ENCODE data around the gene RFTN1. TPM values are rescaled to one million over a fixed set of nuclear protein-coding genes. Genes with fewer than 3 reads are reported as not detected.
A peak's percentile ranks its signal among the peaks of the same experiment; 100 is the strongest.

The RFTN1 gene
- total RNA-seq, 2 experiments from 2014 or later, result 95.9 to 109 TPM

GRCh38 chr3:16467393-16467792 is 46.1 kb downstream of the RFTN1 start:
- Mint-ChIP-seq H3K27me3 (ENCODE audit: low read depth) (no peaks in the 10 kb centered on the region), H3K4me3 (peak overlapping the region; percentile 50), H3K4me1 (ENCODE audit: low read depth) (peaks cover 66% of the 10 kb centered on the region), H3K9me3 (no peaks in the 10 kb centered on the region), H3K36me3 (ENCODE audit: low read depth) (peaks cover 38% of the 10 kb centered on the region), H3K27ac (peak overlapping the region; percentile 79)
- intact Hi-C loops (cut with micrococcal nuclease), result loop anchor here (1.0 kb wide), 1 partner anchor 45 kb away; no protein-coding TSS in a partner anchor
- CTCF ChIA-PET, result no interaction called here
- DNase-seq, result peak; percentile 84

- no peak for DNase-seq
- H3K4me1 Mint-ChIP-seq (ENCODE audit: low read depth), result peaks cover 69% of the 10 kb centered on the region
- intact Hi-C loops (cut with micrococcal nuclease), result loop anchor here (1.0 kb wide), 1 partner anchor 45 kb away; no protein-coding TSS in a partner anchor
- H3K9me3 Mint-ChIP-seq, result no peaks in the 10 kb centered on the region
- peaks cover 33% of the 10 kb centered on the region for H3K36me3 Mint-ChIP-seq (ENCODE audit: low read depth)
- no peak overlapping the region for H3K4me3 Mint-ChIP-seq
- H3K27ac Mint-ChIP-seq, result peak overlapping the region; percentile 6
- H3K27me3 Mint-ChIP-seq (ENCODE audit: low read depth), result no peaks in the 10 kb centered on the region
- CTCF ChIA-PET, result no interaction called here
These were observed 46.7 kb downstream of the RFTN1 start for GRCh38 chr3:16466822-16467221.

GRCh38 chr3:16464511-16465148 is 48.9 kb downstream of the RFTN1 start:
- Mint-ChIP-seq H3K27ac (no peak overlapping the region), H3K4me3 (no peak overlapping the region), H3K27me3 (ENCODE audit: low read depth) (no peaks in the 10 kb centered on the region), H3K36me3 (ENCODE audit: low read depth) (peaks cover 27% of the 10 kb centered on the region), H3K4me1 (ENCODE audit: low read depth) (peaks cover 62% of the 10 kb centered on the region), H3K9me3 (no peaks in the 10 kb centered on the region)
- CTCF ChIA-PET, result no interaction called here
- DNase-seq, result no peak
- intact Hi-C loops (cut with micrococcal nuclease), result no loop called here

- Mint-ChIP-seq H3K27me3 (ENCODE audit: low read depth) (no peaks in the 10 kb centered on the region), H3K4me3 (no peak overlapping the region), H3K9me3 (no peaks in the 10 kb centered on the region), H3K4me1 (ENCODE audit: low read depth) (peaks cover 55% of the 10 kb centered on the region), H3K27ac (no peak overlapping the region), H3K36me3 (ENCODE audit: low read depth) (peaks cover 21% of the 10 kb centered on the region)
- CTCF ChIA-PET, result no interaction called here
- DNase-seq, result no peak
- intact Hi-C loops (cut with micrococcal nuclease), result loop anchor here (1.0 to 2.0 kb wide), 3 partner anchors 47 to 177 kb away; no protein-coding TSS in a partner anchor
These were observed 49.6 kb downstream of the RFTN1 start for GRCh38 chr3:16463914-16464313.

GRCh38 chr3:16463119-16463518 is 50.4 kb downstream of the RFTN1 start:
- intact Hi-C loops (cut with micrococcal nuclease), result loop anchor here (1.0 to 2.0 kb wide), 3 partner anchors 48 to 176 kb away; no protein-coding TSS in a partner anchor
- H3K9me3 Mint-ChIP-seq, result no peaks in the 10 kb centered on the region
- no peak for DNase-seq
- CTCF ChIA-PET, result no interaction called here
- H3K27me3 Mint-ChIP-seq (ENCODE audit: low read depth), result no peaks in the 10 kb centered on the region
- H3K36me3 Mint-ChIP-seq (ENCODE audit: low read depth), result peaks cover 23% of the 10 kb centered on the region
- peak overlapping the region; percentile 39 for H3K27ac Mint-ChIP-seq
- H3K4me3 Mint-ChIP-seq, result no peak overlapping the region
- H3K4me1 Mint-ChIP-seq (ENCODE audit: low read depth), result peaks cover 52% of the 10 kb centered on the region

GRCh38 chr3:16462679-16463078 is 50.8 kb downstream of the RFTN1 start:
- peaks cover 26% of the 10 kb centered on the region for H3K36me3 Mint-ChIP-seq (ENCODE audit: low read depth)
- H3K27ac Mint-ChIP-seq, result peak overlapping the region; percentile 39
- no peaks in the 10 kb centered on the region for H3K27me3 Mint-ChIP-seq (ENCODE audit: low read depth)
- CTCF ChIA-PET, result no interaction called here
- intact Hi-C loops (cut with micrococcal nuclease), result loop anchor here (1.0 to 2.0 kb wide), 4 partner anchors 49 to 176 kb away; no protein-coding TSS in a partner anchor
- DNase-seq, result peak; percentile 47
- peaks cover 52% of the 10 kb centered on the region for H3K4me1 Mint-ChIP-seq (ENCODE audit: low read depth)
- peak overlapping the region; percentile 26 for H3K4me3 Mint-ChIP-seq
- no peaks in the 10 kb centered on the region for H3K9me3 Mint-ChIP-seq

- Mint-ChIP-seq H3K27ac (no peak overlapping the region), H3K4me3 (no peak overlapping the region), H3K27me3 (ENCODE audit: low read depth) (no peaks in the 10 kb centered on the region), H3K4me1 (ENCODE audit: low read depth) (peaks cover 48% of the 10 kb centered on the region), H3K36me3 (ENCODE audit: low read depth) (peaks cover 16% of the 10 kb centered on the region), H3K9me3 (no peaks in the 10 kb centered on the region)
- CTCF ChIA-PET, result interaction anchor here (0.5 to 1.0 kb wide), 2 partner anchors 15 to 194 kb away, joined by 4 to 7 read pairs; no protein-coding TSS in a partner anchor
- intact Hi-C loops (cut with micrococcal nuclease), result loop anchor here (1.0 to 2.0 kb wide), 3 partner anchors 60 to 175 kb away; no protein-coding TSS in a partner anchor
- no peak for DNase-seq
These were observed 51.8 kb downstream of the RFTN1 start for GRCh38 chr3:16461463-16462245.

DNA sequence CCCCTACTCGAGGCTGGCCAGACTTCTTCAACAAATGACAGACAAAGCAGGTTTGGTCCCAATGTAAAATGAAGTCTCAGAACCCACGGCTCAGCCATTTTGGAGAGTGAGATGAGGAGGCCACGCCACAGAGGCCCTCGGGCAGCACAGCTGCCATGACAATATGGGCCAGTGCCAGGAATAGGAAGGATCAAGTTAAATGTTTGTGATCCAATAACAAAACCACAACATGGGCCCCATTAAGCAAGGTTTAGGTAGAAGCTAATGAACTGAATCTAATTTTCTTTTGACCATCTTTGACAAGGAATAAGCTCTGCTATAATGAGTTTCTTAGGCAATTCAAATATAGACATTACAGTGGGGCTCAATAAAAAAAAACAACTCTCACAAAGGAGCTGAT is 52.6 kb downstream of the RFTN1 start:
- no peak for DNase-seq
- Mint-ChIP-seq H3K27me3 (ENCODE audit: low read depth) (no peaks in the 10 kb centered on the region), H3K36me3 (ENCODE audit: low read depth) (peaks cover 14% of the 10 kb centered on the region), H3K27ac (no peak overlapping the region), H3K4me3 (no peak overlapping the region), H3K4me1 (ENCODE audit: low read depth) (peaks cover 43% of the 10 kb centered on the region), H3K9me3 (no peaks in the 10 kb centered on the region)
- CTCF ChIA-PET, result interaction anchor here (0.5 to 1.0 kb wide), 2 partner anchors 15 to 193 kb away, joined by 4 to 7 read pairs; no protein-coding TSS in a partner anchor
- intact Hi-C loops (cut with micrococcal nuclease), result no loop called here

- Mint-ChIP-seq H3K4me1 (ENCODE audit: low read depth) (peaks cover 42% of the 10 kb centered on the region), H3K27me3 (ENCODE audit: low read depth) (no peaks in the 10 kb centered on the region), H3K9me3 (no peaks in the 10 kb centered on the region), H3K27ac (no peak overlapping the region), H3K36me3 (ENCODE audit: low read depth) (peaks cover 16% of the 10 kb centered on the region), H3K4me3 (no peak overlapping the region)
- CTCF ChIA-PET, result interaction anchor here (1.0 kb wide), 1 partner anchor 16 kb away, joined by 4 read pairs; no protein-coding TSS in a partner anchor
- no peak for DNase-seq
- intact Hi-C loops (cut with micrococcal nuclease), result no loop called here
These were observed 53.2 kb downstream of the RFTN1 start for GRCh38 chr3:16460273-16460672.

DNA sequence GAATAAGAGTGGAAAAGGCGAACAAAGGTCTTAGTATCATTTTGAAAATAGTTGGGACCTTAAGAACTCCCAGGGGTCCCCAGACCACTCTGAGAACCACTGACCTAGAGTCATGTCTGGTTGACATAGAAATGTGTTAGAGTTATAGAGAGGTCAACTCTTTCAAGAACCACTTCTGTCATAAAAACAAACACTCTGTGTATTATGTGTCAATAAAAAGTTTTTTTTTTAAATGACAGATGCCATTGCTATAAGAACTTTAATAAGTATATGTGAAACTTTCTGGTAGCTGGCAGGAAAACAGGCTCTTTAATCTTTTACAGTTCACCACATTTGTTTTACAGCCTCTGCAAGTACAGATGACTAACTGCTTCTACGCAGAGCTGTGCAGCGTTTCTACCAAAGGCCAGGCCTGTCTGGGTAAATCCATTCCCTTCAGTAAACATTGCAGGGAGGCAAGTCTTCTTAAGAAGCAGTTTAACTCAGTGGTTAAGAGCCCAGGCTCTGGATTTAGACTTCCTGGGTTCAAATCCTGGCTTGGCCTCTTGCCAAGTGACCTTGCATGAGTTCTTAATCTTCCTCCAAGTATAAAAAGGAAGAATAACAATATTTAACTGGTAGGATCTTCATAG is 56.6 kb downstream of the RFTN1 start:
- H3K4me1 Mint-ChIP-seq (ENCODE audit: low read depth), result peaks cover 23% of the 10 kb centered on the region
- CTCF ChIA-PET, result no interaction called here
- H3K27ac Mint-ChIP-seq, result no peak overlapping the region
- H3K9me3 Mint-ChIP-seq, result no peaks in the 10 kb centered on the region
- intact Hi-C loops (cut with micrococcal nuclease), result no loop called here
- no peaks in the 10 kb centered on the region for H3K27me3 Mint-ChIP-seq (ENCODE audit: low read depth)
- peak; percentile 47 for DNase-seq
- H3K4me3 Mint-ChIP-seq, result no peak overlapping the region
- H3K36me3 Mint-ChIP-seq (ENCODE audit: low read depth), result peaks cover 21% of the 10 kb centered on the region

GRCh38 chr3:16455966-16456365 is 57.5 kb downstream of the RFTN1 start:
- Mint-ChIP-seq H3K36me3 (ENCODE audit: low read depth) (peaks cover 23% of the 10 kb centered on the region), H3K27me3 (ENCODE audit: low read depth) (no peaks in the 10 kb centered on the region), H3K4me3 (no peak overlapping the region), H3K27ac (no peak overlapping the region), H3K4me1 (ENCODE audit: low read depth) (peaks cover 24% of the 10 kb centered on the region), H3K9me3 (no peaks in the 10 kb centered on the region)
- CTCF ChIA-PET, result no interaction called here
- no peak for DNase-seq
- intact Hi-C loops (cut with micrococcal nuclease), result no loop called here

- Mint-ChIP-seq H3K36me3 (ENCODE audit: low read depth) (peaks cover 26% of the 10 kb centered on the region), H3K27ac (no peak overlapping the region), H3K4me1 (ENCODE audit: low read depth) (peaks cover 27% of the 10 kb centered on the region), H3K4me3 (no peak overlapping the region), H3K9me3 (no peaks in the 10 kb centered on the region), H3K27me3 (ENCODE audit: low read depth) (no peaks in the 10 kb centered on the region)
- CTCF ChIA-PET, result no interaction called here
- no peak for DNase-seq
- intact Hi-C loops (cut with micrococcal nuclease), result no loop called here
These were observed 58.5 kb downstream of the RFTN1 start for GRCh38 chr3:16455001-16455400.

Data from activated naive CD4-positive, alpha-beta T cell treated with anti-CD3 and anti-CD28 coated beads for 36 hours (primary cell).